H7 (cell line): Measurements from ENCODE around the gene ATF6. TPM values are rescaled to one million over a fixed set of nuclear protein-coding genes. Genes with fewer than 3 reads are reported as not detected.
"Not testable (repeated sequence)": the region's sequence is repeated elsewhere in the genome, so short reads cannot be mapped to it uniquely, and the experiment has no call there.

Experiments used
- DNase-seq: peaks from one replicate; pipeline ENCODE4 v3.0.0; 2012
- H3K27me3 ChIP-seq: 2 replicates; pipeline ENCODE4 v1.6.0; 2011; ENCODE audit warnings: mild to moderate bottlenecking, low read length; ENCODE audit not compliant: control insufficient read depth, insufficient read depth
- H3K36me3 ChIP-seq: replicated peaks from 2 replicates; pipeline ENCODE4 v1.5.1; 2011; ENCODE audit warnings: low read length; ENCODE audit not compliant: control insufficient read depth, insufficient read depth
- H3K4me3 ChIP-seq: 2 replicates; pipeline ENCODE4 v1.5.1; 2011; ENCODE audit warnings: low read depth, mild to moderate bottlenecking, control low read depth, low read length, moderate library complexity; ENCODE audit not compliant: insufficient read depth
- total RNA-seq: library from RNA; depleted of rRNA; stranded (reverse); fragments of >200 nt; shearing (Covaris generic); gene quantifications from 2 replicates; pipeline ENCODE4 v1.2.3, GENCODE V29; 2014

ATF6 gene
- total RNA-seq, 1 experiment from 2014 or later, result 13.4 TPM

DNA sequence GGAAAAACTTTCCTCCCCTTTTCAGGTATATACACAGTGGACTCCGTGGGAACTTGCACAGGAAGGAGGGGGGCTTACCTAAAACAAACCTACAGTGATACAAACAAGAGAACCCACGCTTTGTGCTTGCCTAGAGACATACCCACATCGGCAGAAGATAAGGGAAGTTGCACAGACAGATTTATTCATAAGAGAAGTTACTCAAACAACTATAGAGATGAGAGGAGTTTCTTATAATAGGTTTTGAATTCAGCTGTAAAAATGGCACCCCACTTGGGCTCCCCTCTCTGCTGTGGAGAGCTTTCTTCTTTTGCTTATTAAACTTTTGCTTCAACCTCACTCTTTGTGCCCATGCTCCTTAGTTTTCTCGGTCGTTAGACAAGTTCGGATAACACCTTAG is 18.3 kb upstream of the ATF6 start:
- no peak overlapping the region for H3K4me3 ChIP-seq
- no peak for DNase-seq
- peaks cover 5% of the 10 kb centered on the region for H3K36me3 ChIP-seq
- H3K27me3 ChIP-seq, result peaks cover 5% of the 10 kb centered on the region; the same call in 1 of the 2 replicates

DNA sequence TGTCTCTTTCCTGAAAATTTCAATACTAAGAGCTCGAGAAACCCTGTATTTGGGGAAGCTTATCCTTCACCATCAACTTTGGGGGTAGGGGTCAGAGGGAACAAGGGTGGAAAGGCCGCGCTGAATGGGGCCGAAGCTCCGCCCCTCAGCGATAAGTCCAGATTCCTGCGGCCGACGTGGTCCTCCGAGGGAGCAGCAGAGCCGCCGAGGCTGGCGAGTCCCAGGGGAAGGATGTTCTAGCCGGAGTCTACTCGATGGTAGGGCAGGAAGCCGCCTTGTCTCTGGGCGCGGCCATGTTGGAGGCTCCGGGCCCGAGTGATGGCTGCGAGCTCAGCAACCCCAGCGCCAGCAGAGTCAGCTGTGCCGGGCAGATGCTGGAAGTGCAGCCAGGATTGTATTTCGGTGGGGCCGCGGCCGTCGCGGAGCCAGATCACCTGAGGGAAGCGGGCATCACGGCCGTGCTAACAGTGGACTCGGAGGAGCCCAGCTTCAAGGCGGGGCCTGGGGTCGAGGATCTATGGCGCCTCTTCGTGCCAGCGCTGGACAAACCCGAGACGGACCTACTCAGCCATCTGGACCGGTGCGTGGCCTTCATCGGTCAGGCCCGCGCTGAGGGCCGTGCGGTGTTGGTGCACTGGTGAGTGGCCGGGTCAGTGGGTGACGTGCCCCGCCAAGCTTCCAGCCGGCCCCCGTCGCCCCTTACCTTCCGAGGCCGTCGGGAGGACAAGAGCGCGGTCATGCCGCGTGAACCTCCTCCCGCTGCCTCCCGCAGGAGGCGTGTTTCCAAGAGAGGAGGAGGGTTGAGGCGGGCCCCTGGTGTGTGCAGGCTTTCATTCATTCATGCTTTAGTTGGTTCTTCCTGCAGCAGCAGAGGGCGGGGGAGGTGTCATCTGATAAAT is 16.4 kb upstream of the ATF6 start, which contains the start of gene DUSP12:
TSS of gene DUSP12 (plus strand) at position 278 of the 899 bp plus-strand sequence. CDS start at position 294, 16 bp downstream.
- DNase-seq, result peak; percentile 89
- Histone ChIP-seq H3K27me3 (peaks cover 5% of the 10 kb centered on the region; the same call in 1 of the 2 replicates), H3K4me3 (peak within 1 kb of the TSS; percentile 97), H3K36me3 (peaks cover 11% of the 10 kb centered on the region)

DNA sequence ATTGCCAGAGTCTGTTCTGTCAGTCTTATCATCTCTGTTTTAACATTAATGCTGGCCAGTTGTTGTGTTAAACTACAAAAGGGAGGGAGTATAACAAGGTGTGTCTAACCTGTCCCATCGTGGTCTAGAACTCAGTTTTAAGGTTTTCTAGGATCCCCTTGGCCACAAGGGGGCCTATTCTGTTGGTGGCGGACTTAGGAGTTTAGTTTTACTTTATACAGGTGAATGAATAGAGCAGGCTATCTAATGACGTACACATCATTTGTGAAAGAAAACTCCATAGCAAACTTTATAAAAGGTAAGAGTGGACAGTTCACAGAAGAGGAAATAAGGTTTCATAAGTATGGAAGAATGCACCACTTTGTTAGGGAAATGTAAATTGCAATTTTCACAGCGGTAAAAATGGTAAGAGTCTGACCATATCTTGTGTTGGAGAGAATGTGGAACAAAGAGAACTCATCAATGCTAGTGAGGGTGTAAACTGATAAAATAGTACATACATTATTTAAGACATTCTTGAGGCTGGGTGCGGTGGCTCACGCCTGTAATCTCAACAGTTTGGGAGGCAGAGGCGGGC is 2.5 kb upstream of the ATF6 start:
- Histone ChIP-seq H3K27me3 (no peaks in the 10 kb centered on the region), H3K36me3 (no peaks in the 10 kb centered on the region), H3K4me3 (no peak overlapping the region)
- peak; percentile 53 for DNase-seq

DNA sequence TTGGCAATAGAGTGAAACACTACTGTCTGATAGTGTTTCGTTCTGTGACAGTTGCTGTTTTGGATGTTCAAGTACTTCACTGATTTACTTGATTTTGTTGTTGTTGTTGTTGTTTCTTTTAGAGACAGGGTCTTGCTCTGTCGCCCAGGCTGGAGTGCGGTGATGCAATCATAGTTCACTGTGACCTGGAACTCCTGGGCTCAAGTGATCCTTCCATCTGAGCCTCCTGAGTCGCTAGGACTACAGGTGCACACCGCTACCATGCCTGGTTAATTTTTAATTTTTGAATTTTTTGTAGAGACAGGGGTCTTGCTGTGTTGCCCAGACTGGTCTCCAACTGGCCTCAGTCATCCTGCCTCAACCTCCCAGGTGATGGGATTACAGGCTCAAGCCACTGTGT is 2.3 kb downstream of the ATF6 start:
- H3K36me3 ChIP-seq, result no peaks in the 10 kb centered on the region
- no peak for DNase-seq
- no peaks in the 10 kb centered on the region for H3K27me3 ChIP-seq
- no peak overlapping the region for H3K4me3 ChIP-seq

DNA sequence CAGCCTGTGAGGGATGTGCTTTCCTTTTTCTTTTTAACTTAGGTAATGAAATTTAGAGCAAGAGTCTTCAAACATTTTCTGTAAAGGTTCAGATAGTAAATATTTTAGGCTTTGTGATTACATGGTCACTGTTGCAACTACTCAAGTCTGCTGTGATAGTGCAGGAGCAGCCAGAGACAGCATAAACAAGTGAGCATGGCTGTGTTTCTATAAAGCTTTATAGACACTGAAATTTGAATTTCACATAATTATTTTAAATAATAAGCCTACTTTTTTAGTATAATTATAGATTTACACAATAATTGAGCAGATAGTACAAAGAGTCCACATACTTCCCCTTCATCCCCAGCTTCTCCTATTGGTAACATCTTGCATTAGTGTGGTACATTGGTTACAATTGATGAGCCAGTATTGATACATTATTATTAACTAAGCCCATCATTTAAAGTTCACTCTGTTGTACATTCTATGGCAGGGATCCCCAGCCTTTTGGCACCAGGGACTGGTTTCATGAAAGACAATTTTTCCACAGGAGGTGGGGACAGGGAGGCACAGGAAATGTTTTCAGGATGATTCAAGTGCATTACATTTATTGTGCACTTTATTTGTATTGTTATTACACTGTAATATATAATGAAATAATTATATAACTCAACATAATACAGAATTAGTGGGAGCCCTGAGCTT is 3.0 kb downstream of the ATF6 start:
- Histone ChIP-seq H3K27me3 (no peaks in the 10 kb centered on the region), H3K36me3 (no peaks in the 10 kb centered on the region), H3K4me3 (no peak overlapping the region)
- no peak for DNase-seq

DNA sequence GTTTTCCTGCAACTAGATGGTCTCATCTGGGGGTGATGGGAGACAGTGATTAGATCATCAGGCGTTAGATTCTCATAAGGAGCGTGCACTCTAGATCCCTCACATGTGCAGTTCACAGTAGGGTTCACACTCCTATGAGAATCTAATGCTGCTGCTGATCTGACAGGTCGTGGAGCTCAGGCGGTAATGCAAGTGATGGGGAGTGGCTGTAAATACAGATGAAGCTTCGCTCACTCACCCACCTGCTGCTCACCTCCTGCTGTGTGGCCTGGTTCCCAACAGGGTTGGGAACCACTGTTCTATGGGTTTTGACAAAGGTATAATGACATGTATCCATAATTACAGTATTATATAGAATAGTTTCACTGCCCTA is 3.5 kb downstream of the ATF6 start:
- H3K36me3 ChIP-seq, H3K4me3 ChIP-seq, DNase-seq, H3K27me3 ChIP-seq: not testable (repeated sequence)

DNA sequence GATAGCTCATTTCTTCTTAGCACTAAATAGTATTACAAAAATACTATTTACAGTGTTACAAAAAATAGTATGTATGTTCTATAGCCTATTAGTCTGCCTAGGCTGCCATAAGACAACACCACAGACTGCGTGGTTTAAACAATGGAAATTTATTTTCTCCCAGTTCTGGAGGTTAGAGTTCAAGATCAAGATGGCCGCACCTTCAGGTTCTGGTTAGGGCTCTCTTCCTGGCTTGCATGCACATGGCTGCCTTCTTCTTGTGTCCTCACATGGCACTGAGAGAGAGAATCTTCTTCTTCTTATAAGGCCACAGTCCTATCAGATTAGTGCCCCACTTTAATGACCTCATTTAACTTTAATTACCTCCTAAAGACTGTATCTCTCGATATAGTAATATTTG is 4.1 kb downstream of the ATF6 start:
- Histone ChIP-seq H3K4me3 (no peak overlapping the region), H3K27me3 (no peaks in the 10 kb centered on the region), H3K36me3 (no peaks in the 10 kb centered on the region)
- DNase-seq, result no peak

DNA sequence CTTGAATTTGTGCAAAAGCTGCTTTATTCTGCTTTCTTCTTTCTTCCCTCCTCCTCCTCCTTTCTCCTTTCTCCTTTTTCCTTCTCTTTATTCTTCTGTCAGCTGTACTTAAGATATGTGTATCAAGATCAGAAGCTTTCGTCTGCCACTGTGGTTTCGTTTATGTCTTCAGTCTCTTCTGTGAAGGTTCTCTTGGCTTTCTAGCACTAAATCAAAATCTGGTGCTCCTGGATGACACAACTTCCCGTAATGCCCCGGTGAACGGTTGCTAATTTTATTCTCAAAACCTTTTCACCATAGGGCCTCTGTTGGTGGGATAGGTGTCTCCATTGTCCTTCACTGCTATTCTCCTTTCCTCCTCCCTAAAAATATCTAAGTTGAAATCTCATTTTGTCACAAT is 5.0 kb downstream of the ATF6 start:
- Histone ChIP-seq H3K4me3 (no peak overlapping the region), H3K36me3 (no peaks in the 10 kb centered on the region), H3K27me3 (no peaks in the 10 kb centered on the region)
- no peak for DNase-seq

DNA sequence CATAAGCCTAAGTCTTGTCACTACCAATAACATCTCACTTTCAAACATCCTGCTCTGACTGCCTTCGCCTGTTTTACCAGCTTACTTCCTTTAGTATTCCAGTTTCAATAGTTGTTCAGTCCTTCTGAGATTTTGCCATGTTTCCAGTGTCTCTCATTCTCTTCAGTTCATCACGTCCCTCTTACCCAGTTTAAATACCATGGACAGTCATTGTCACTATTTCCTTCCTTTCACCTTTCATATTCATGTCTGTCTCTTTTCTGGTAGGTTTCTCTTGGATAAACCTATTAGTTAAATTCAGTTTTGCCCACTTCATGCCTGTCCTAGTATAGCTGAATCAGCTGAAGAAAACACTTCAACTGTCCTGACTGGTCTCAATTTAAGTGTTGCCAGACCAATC is 5.9 kb downstream of the ATF6 start:
- Histone ChIP-seq H3K4me3 (no peak overlapping the region), H3K27me3 (no peaks in the 10 kb centered on the region), H3K36me3 (no peaks in the 10 kb centered on the region)
- DNase-seq, result no peak

DNA sequence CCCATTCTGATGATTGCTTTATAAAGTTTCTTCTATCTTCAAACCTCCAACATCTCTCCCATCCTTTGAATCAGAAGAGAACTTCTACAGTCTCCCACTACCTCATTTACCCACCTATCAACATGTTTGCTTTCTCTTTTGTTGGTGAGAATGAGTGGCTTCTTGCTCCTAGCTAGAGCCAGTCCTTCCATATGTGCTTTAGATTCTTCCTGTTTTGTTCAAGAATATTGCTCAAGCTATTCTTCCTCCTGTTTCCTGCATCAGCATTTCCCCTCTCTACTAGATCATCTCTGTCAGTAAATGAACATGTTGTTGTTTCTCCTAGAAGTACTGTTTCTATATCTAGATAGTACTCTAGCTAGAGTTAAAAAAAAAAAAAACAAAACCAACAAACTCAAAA is 6.3 kb downstream of the ATF6 start:
- DNase-seq, result no peak
- Histone ChIP-seq H3K27me3 (no peaks in the 10 kb centered on the region), H3K4me3 (no peak overlapping the region), H3K36me3 (no peaks in the 10 kb centered on the region)

DNA sequence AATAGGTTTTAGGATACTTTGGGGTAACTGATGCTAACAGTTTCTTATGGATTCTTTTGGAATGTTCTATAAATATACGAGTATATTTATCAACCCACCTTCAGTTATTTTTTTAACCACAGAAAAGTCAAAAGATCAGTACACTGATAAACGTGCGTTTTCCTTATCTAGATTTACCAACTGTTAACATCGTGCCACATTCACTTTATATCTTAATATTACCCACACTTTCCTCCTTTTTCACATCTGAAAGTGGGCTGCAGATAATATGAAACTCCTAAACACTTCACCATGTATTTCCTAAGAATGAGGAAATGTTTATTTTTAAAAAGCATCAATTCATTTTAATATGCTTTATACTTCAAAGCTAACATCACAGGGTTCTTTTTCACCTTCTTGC is 7.7 kb downstream of the ATF6 start:
- DNase-seq, result no peak
- no peaks in the 10 kb centered on the region for H3K27me3 ChIP-seq
- no peak overlapping the region for H3K4me3 ChIP-seq

DNA sequence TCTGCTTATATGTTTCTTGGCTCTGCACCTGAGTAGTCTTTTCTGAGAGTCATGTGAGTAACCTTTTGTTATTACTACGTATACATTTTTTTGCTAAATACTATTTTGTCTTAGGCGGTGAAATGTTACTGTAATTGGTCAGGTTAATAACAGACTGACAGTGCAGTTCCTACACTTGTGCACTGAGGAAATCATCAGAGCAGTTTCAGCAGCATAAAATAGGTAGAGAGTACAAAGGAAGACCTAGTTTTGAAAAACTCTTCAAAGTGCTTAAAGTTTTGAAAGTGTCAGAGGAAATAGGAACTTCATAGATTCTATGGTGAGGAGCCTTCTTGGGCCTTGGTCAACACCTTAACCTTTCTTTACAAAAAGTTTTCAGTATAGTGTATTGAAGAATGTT is 11.1 kb downstream of the ATF6 start:
- Histone ChIP-seq H3K27me3 (no peaks in the 10 kb centered on the region), H3K4me3 (no peak overlapping the region), H3K36me3 (no peaks in the 10 kb centered on the region)
- no peak for DNase-seq

More for the DNA sequence above, 7.7 kb downstream of the ATF6 start:
- H3K36me3 ChIP-seq, result no peaks in the 10 kb centered on the region

DNA sequence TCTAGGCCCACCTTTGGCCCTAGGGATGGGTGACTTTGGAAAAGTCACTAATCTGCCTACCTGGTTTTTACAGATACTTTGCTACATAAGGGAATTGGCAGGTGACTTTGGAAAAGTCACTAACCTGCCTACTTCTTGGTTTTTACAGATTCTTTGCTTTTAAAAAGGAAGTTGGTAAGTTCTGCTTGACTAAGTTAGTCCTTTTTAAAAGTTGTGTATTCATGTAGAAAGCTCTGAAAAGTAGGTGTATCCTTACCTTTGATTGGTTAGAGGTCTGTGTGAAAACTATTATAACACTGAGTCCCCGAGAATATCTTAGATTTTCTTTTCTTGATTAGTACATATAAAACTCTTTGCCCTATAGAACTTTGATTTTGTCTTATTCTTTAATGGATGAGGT is 12.4 kb downstream of the ATF6 start:
- Histone ChIP-seq H3K36me3 (no peaks in the 10 kb centered on the region; the same call in 1 of the 2 replicates), H3K4me3 (no peak overlapping the region), H3K27me3 (no peaks in the 10 kb centered on the region)
- no peak for DNase-seq

DNA sequence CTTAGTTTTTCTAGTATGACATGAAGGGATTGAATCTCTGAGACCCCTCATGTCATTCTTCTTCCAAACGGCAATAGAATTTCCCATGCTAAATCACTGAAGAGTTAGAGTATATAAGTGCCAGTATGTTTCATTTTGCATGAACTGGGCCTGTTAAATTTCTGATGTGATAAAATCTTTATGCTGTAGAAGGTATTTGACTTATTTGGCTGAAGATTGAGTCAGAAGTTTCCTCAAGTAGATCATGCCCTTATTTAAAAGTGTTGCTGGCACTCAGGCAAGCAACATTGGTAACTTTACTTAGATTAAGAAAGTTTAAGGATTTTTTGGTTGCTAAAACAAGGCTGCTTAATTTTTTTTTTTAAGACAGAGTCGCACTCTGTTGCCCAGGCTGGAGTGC is 13.3 kb downstream of the ATF6 start:
- H3K27me3 ChIP-seq, result no peaks in the 10 kb centered on the region
- H3K36me3 ChIP-seq, result no peaks in the 10 kb centered on the region; the same call in 1 of the 2 replicates
- no peak overlapping the region for H3K4me3 ChIP-seq
- no peak for DNase-seq

DNA sequence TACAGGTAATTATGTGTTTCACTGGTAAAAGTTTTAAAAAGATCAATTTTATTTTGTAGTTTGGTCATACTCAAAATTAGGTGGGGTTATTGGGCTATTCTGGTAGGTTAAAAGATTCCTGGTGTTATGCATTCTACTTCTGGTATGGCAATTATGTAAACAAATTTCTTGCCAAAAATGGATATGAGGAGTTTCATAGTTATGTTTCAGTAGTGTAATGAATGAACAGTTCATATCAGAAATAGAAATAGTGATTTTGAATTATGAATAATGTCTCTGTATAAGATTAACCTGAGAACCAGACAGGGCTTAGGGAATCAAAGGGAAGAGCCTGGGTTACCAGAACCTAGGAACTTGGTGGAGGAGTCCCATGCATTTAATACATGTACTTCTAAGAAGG is 15.9 kb downstream of the ATF6 start:
- DNase-seq, result no peak
- no peak overlapping the region for H3K4me3 ChIP-seq
- no peaks in the 10 kb centered on the region; the same call in 1 of the 2 replicates for H3K36me3 ChIP-seq
- no peaks in the 10 kb centered on the region for H3K27me3 ChIP-seq
